Stomach (tissue), 4 donors: ENCODE results near the gene PRICKLE2.

Experiments
- CTCF ChIP-seq, 7 experiments: fragments of 450-650 bp in 4 of 7; fragments of 200-600 bp in 3 of 7; sonication (generic) in 3 of 7; IDR thresholded peaks; one replicate each; pipeline ENCODE4 v1.5.1; 2016 to 2019; ENCODE audit warnings: antibody characterized with exemption in 7 of 7, control low read depth in 2 of 7, mild to moderate bottlenecking in 1 of 7
- EP300 ChIP-seq: sonication (generic); formaldehyde crosslinking; IDR thresholded peaks from one replicate; pipeline ENCODE4 v1.6.1; 2017; ENCODE audit warnings: antibody characterized with exemption
- POLR2A ChIP-seq, 4 donors: fragments of 450-650 bp; IDR thresholded peaks; one replicate each; pipeline ENCODE4 v1.6.1; 2016; ENCODE audit warnings: antibody characterized with exemption in 4 of 4, control low read depth in 2 of 4, mild to moderate bottlenecking in 1 of 4, moderate library complexity in 1 of 4
- POLR2AphosphoS5 ChIP-seq, 3 donors: sonication (generic); formaldehyde crosslinking; IDR thresholded peaks; one replicate each; pipeline ENCODE4 v1.6.1; 2016; ENCODE audit warnings: antibody characterized with exemption in 3 of 3

- TF ChIP-seq CTCF (IDR thresholded peaks at IDR 0.05) (no peak), POLR2A (IDR thresholded peaks at IDR 0.05) (no peak), POLR2AphosphoS5 (IDR thresholded peaks at IDR 0.05) (no peak), EP300 (no peak)
Measured at GRCh38 chr3:64254443-64254842, 29.2 kb upstream of the PRICKLE2 start.
